ENCODE measurements around the gene CAV1.
A peak's percentile ranks its signal among the peaks of the same experiment; 100 is the strongest.

The CAV1 gene

DNA sequence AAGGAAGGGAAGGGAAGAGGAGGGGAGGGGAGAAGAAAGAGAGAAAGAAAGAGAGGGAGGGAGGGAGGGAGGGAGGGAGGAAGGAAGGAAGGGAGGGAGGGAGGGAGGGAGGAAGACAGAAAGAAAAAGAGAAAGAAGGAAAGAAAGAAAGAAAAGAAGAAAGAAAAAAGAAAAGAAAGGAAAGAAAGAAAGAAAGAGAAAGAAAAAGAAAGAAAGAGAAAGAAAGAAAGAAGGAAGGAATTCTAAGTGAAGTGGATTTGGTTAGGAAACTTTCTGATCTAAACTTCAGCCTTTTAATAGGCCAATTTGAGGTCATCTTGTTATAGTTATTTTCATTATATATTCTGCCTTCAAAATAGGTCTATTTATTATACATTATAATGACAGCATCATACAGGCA is 21.0 kb upstream of the CAV1 start:
- no peak for DNase-seq (ENCODE audit: low read depth)

GRCh38 chr7:116505278-116505677 is 19.6 kb upstream of the CAV1 start:
- no peak for DNase-seq (ENCODE audit: low read depth)

GRCh38 chr7:116505823-116506222 is 19.0 kb upstream of the CAV1 start:
- DNase-seq (ENCODE audit: low read depth) = no peak

DNA sequence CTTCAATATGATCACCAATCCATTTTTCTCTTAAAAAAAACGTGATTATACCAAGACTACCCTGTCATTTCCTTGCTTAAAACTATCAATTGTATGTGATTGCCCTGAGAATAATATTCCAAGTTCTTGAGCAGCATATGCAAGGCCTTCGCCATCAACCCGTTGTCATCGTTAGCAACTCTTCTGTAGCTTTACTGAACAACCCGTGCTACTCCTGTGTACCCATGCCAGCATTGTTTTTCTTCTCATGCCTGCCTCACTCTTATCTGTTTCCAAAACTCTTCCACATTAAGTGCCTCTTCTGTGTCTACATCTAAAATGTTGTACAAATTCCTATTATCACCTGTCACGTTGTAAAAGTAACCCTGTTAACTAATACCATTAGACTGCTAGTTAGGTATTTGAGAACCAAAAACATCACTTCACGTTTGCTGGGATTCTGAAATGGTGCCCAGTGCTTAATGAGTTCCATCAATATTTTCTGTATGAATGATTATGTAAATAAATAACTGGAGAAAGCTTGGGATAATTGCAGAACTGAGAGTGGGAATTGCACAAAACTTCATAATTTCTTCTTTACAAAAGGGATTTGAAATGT is 14.8 kb upstream of the CAV1 start:
- DNase-seq (ENCODE audit: low read depth) = peak; percentile 66

DNA sequence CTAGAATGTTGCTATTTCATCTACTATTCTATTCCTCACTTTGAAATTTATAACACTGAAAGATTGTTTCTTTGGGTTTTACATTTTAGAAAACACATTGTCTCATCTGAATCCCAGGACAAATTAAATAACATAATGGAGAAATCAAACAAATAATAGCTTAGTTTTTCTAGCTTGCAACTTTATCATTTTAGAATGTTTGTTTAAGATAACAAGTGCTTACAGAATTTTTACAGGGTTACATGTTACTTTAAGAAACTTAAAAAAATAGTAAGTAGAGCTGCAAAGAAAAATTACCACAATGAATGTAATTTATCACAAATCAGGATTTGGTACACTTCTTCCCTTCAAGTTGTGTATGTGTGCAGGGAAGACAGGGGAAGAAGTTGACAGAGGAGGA is 14.0 kb upstream of the CAV1 start:
- no peak for DNase-seq (ENCODE audit: low read depth)

GRCh38 chr7:116511552-116512519 is 13.0 kb upstream of the CAV1 start:
- DNase-seq (ENCODE audit: low read depth) = peak; percentile 81

DNA sequence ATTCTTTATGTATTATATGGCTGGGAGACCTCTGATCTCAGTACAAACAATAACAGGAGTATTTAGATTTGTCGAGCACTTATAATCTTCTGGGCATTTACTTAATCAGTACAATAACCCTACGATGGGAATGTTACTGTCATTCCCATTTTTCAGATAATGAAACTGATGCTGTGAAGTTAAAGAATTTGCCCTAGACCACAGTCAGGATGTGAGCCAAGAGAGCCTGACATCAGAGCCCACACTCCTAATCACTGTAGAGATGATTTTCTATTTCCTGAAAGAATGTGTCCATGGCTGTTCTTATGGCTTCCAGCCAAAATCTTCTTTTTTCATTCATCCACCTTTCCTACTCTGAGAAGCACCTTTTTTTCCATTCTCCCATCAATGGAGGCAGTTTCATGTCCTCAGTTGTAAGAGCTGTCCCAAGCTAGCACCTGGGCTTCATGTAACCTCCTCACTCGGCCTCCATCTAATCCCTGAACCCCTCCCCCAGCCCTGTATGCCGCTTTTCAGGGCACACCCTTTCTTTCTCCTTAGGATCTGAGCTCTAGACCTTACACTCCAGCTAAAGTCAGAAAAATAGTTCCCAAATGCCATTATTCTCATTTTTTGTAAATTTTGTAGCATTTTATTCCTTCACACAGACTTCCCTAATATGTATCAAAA is 12.2 kb upstream of the CAV1 start:
- peak; percentile 82 for DNase-seq (ENCODE audit: low read depth)

- no peak for DNase-seq (ENCODE audit: low read depth)
These were observed 9.3 kb upstream of the CAV1 start for GRCh38 chr7:116515584-116515983.

- DNase-seq (ENCODE audit: low read depth) = no peak
These were observed 8.5 kb upstream of the CAV1 start for GRCh38 chr7:116516324-116516723.

GRCh38 chr7:116517626-116518025 is 7.2 kb upstream of the CAV1 start:
- no peak for DNase-seq (ENCODE audit: low read depth)

DNA sequence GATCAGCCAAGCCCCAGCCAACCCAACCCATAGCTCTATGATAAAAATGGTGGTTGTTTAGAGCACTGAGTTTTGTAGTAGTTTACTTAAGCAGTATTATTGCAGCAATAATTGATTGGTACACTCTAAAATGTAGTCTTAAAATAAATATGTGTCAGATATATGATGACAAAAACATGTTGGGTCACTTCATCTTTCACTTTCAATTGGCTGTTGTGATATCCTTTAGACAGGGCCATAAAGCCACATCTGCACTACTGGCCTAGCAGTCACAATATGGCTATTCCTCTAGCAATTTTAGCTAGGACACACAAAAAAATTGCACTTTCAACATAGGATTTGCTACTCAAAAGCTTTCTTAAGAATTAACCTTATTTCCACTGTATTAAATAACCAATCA is 5.9 kb upstream of the CAV1 start:
- DNase-seq (ENCODE audit: low read depth) = no peak

DNA sequence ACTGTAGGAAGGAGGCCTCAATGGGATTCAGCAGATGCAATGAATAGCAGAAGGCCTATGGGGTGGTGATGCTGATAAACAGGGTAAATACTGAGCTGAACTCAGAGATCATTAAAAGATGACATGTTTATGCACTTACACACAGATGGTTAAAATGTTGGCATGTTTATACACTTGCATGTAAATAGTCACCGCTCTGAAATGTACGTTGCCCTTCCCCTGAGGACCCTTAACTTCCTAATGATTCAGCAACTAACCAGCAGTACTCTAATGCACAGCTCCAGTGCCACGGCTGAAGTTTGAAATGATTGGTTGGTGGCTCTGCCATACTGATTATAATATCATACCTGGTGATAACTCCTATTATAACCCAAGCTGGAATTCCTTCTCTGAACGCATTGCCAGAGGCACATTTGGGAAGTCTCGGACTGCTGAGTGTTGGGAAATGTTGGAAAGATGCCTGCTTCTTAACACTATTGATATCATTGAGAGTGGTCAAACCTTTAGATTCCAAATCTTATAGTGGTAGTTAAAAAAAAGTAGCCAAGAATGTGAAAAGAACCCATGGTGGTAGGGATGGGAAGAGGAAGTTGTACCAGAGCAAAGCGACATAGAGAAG is 3.7 kb upstream of the CAV1 start:
- peak; percentile 34 for DNase-seq (ENCODE audit: low read depth)

- peak; percentile 90 for DNase-seq (ENCODE audit: low read depth)
These were observed 2.6 kb upstream of the CAV1 start for GRCh38 chr7:116522247-116522646.

GRCh38 chr7:116524221-116524608 is 621 bp upstream of the CAV1 start:
- no peak for DNase-seq (ENCODE audit: low read depth)

GRCh38 chr7:116525298-116525912 is 569 bp downstream of the CAV1 start:
- DNase-seq (ENCODE audit: low read depth) = peak; percentile 33

DNA sequence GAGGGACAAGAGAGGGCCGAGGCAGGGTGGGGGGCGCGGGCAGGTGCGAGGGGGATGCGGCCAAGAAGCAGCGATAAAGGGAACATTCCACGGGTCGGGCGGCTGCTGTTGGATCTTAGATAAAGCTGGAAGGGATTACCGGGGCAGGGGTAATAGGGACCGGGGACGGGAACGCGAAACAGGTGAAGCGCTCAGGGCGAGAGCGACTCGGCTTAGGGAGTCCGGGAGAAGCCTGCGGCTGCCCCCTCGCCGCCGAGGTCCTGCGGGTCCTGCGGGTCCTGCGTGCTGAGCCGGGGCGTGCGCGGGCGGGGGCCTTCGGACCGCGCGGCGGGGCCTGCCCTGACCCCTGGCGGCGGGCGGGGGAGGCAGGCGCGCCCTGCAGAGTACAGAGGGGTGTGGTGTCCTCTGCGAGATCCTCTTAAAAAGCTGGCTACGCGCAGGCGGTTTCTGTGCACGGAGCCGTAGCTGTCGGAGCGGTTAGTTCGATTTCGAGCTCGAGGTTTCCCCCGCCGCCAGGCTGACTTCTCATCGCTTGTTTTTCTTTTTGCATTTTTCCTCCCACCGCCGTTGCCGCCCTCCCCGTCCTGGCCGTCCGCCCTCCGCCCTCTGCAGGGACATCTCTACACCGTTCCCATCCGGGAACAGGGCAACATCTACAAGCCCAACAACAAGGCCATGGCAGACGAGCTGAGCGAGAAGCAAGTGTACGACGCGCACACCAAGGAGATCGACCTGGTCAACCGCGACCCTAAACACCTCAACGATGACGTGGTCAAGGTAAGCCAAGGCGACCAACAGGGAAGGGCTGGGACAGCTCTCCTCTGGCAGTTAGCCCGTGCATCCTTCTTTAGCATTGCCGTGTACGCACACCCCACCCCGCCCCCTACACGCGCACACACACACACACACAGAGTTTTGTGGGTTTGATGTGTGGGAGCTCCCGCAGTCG is 1.4 kb downstream of the CAV1 start:
- peak; percentile 91 for DNase-seq (ENCODE audit: low read depth)

GRCh38 chr7:116526897-116527296 is 2.1 kb downstream of the CAV1 start:
- DNase-seq (ENCODE audit: low read depth) = peak; percentile 53

DNA sequence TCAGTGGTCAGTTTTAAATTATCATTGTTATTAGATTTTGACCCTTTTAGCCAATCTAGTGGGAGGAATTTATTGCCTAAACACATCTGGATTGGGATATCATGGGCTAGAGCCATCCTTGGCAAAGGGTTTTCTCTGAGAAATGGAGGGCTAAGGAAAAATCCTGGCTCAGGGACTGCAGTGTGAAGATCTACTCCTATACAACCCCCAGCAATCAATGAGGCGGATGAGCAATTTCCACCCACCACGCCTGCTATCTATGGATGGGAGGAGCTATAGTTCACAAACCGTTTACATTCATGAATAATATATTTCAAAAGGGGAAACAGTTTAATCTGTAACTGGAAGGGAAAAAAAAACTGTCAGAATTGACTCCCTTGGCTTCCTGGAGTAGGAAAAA is 2.7 kb downstream of the CAV1 start:
- DNase-seq (ENCODE audit: low read depth) = peak; percentile 56

GRCh38 chr7:116528008-116528789 is 3.4 kb downstream of the CAV1 start:
- DNase-seq (ENCODE audit: low read depth) = peak; percentile 98

- DNase-seq (ENCODE audit: low read depth) = no peak
These were observed 4.4 kb downstream of the CAV1 start for GRCh38 chr7:116529250-116529649.

Data from EH (cell line).